Astrocyte (in vitro differentiated cells and primary cell): ENCODE data around the gene RNGTT. TPM values are rescaled to one million over a fixed set of nuclear protein-coding genes. Genes with fewer than 3 reads are reported as not detected.

Experiments
- DNase-seq: peaks from one replicate; pipeline ENCODE4 v3.0.0-alpha.2; 2010; ENCODE audit warnings: low read depth
- FAIRE-seq: peaks from 2 replicates; lab custom pipeline; 2011; peaks lifted over from hg19 to GRCh38; lab: Jason Lieb, UNC
- H2AFZ ChIP-seq: 2 replicates; pipeline ENCODE4 v1.6.0; 2012; ENCODE audit warnings: low read depth, low read length, inconsistent platforms
- H3K27ac ChIP-seq: 2 replicates; pipeline ENCODE4 v1.5.1; 2011; ENCODE audit warnings: low read depth, low read length, inconsistent platforms
- H3K27me3 ChIP-seq: 2 replicates; pipeline ENCODE4 v1.6.0; 2011; ENCODE audit warnings: low read length, inconsistent platforms; ENCODE audit not compliant: insufficient read depth
- H3K36me3 ChIP-seq: 2 replicates; pipeline ENCODE4 v1.5.1; 2011; ENCODE audit warnings: low read length, inconsistent platforms; ENCODE audit not compliant: insufficient read depth
- H3K4me1 ChIP-seq: 2 replicates; pipeline ENCODE4 v1.5.1; 2011; ENCODE audit warnings: low read length, inconsistent platforms; ENCODE audit not compliant: insufficient read depth
- H3K4me2 ChIP-seq: 2 replicates; pipeline ENCODE4 v1.6.0; 2012; ENCODE audit warnings: low read length, inconsistent platforms
- H3K4me3 ChIP-seq: 2 replicates; pipeline ENCODE4 v1.5.1; 2011; ENCODE audit warnings: low read depth, mild to moderate bottlenecking, low read length, inconsistent platforms; ENCODE audit not compliant: insufficient read depth
- H3K79me2 ChIP-seq: 2 replicates; pipeline ENCODE4 v1.6.0; 2012; ENCODE audit warnings: mild to moderate bottlenecking, low read length, inconsistent platforms; ENCODE audit not compliant: insufficient read depth
- H3K9ac ChIP-seq: 2 replicates; pipeline ENCODE4 v1.6.0; 2012; ENCODE audit warnings: mild to moderate bottlenecking, low read length, inconsistent platforms
- H3K9me3 ChIP-seq: 2 replicates; pipeline ENCODE4 v1.5.1; 2012; ENCODE audit warnings: low read depth, mild to moderate bottlenecking, low read length, inconsistent platforms; ENCODE audit not compliant: insufficient read depth
- H4K20me1 ChIP-seq: 2 replicates; pipeline ENCODE4 v1.6.0; 2012; ENCODE audit warnings: low read length, inconsistent platforms; ENCODE audit not compliant: insufficient read depth
- H3K27ac Mint-ChIP-seq: one replicate; pipeline ENCODE4 v1.8.0; 2021; ENCODE audit warnings: mild to moderate bottlenecking, mixed read lengths; ENCODE audit not compliant: unreplicated experiment
- H3K27me3 Mint-ChIP-seq: one replicate; pipeline ENCODE4 v1.8.0; 2021; ENCODE audit warnings: low read depth, mixed read lengths; ENCODE audit not compliant: unreplicated experiment
- H3K36me3 Mint-ChIP-seq: one replicate; pipeline ENCODE4 v1.8.0; 2021; ENCODE audit warnings: low read depth, mixed read lengths; ENCODE audit not compliant: unreplicated experiment
- H3K4me1 Mint-ChIP-seq: one replicate; pipeline ENCODE4 v1.8.0; 2021; ENCODE audit warnings: low read depth, mixed read lengths; ENCODE audit not compliant: unreplicated experiment
- H3K4me3 Mint-ChIP-seq: one replicate; pipeline ENCODE4 v1.8.0; 2021; ENCODE audit warnings: mild to moderate bottlenecking, moderate library complexity, mixed read lengths; ENCODE audit not compliant: unreplicated experiment
- H3K9me3 Mint-ChIP-seq: one replicate; pipeline ENCODE4 v1.8.0; 2021; ENCODE audit warnings: mild to moderate bottlenecking, mixed read lengths; ENCODE audit not compliant: unreplicated experiment
- EZH2 ChIP-seq: IDR thresholded peaks from 2 replicates; pipeline ENCODE4 v1.6.1; 2012; ENCODE audit warnings: mild to moderate bottlenecking, low read length, inconsistent platforms; ENCODE audit not compliant: insufficient read depth
- total RNA-seq: library from RNA; stranded (reverse); gene quantifications from 2 replicates; pipeline ENCODE4 v1.2.1, GENCODE V29; 2021
- TF ChIP-seq, protein P1 (sequence below): IDR thresholded peaks from 2 replicates; pipeline ENCODE4 v1.5.1; 2011; ENCODE audit warnings: low read depth, mild to moderate bottlenecking, inconsistent platforms, low read length, moderate library complexity; ENCODE audit not compliant: insufficient read depth

The RNGTT gene
- total RNA-seq, 1 donor from 2014 or later, result 16.0 TPM

GRCh38 chr6:88572449-88573139 lies 390.8 kb downstream of the RNGTT start:
- peaks cover 3% of the 10 kb centered on the region for H3K9me3 ChIP-seq
- H4K20me1 ChIP-seq, result no peaks in the 10 kb centered on the region
- no peaks in the 10 kb centered on the region for H3K27me3 ChIP-seq
- H2AFZ ChIP-seq, result no peak overlapping the region
- no peaks in the 10 kb centered on the region for H3K36me3 ChIP-seq
- H3K4me1 ChIP-seq, result no peaks in the 10 kb centered on the region
- H3K9ac ChIP-seq, result no peak overlapping the region
- H3K4me3 Mint-ChIP-seq, result no peak overlapping the region
- FAIRE-seq, result no peak
- H3K36me3 Mint-ChIP-seq, result peaks cover 2% of the 10 kb centered on the region
- H3K79me2 ChIP-seq, result no peaks in the 10 kb centered on the region
- DNase-seq, result no peak
- no peaks in the 10 kb centered on the region for H3K4me1 Mint-ChIP-seq
- H3K4me3 ChIP-seq, result no peak overlapping the region
- H3K27me3 Mint-ChIP-seq, result peaks cover 5% of the 10 kb centered on the region
- peaks cover 6% of the 10 kb centered on the region for H3K9me3 Mint-ChIP-seq
- H3K27ac Mint-ChIP-seq, result no peak overlapping the region
- TF ChIP-seq, protein P1, sequence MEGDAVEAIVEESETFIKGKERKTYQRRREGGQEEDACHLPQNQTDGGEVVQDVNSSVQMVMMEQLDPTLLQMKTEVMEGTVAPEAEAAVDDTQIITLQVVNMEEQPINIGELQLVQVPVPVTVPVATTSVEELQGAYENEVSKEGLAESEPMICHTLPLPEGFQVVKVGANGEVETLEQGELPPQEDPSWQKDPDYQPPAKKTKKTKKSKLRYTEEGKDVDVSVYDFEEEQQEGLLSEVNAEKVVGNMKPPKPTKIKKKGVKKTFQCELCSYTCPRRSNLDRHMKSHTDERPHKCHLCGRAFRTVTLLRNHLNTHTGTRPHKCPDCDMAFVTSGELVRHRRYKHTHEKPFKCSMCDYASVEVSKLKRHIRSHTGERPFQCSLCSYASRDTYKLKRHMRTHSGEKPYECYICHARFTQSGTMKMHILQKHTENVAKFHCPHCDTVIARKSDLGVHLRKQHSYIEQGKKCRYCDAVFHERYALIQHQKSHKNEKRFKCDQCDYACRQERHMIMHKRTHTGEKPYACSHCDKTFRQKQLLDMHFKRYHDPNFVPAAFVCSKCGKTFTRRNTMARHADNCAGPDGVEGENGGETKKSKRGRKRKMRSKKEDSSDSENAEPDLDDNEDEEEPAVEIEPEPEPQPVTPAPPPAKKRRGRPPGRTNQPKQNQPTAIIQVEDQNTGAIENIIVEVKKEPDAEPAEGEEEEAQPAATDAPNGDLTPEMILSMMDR, result no peak
- no peak for TF ChIP-seq EZH2
- H3K4me2 ChIP-seq, result no peak overlapping the region
- no peak overlapping the region for H3K27ac ChIP-seq

- TF ChIP-seq, protein P1, result no peak
- no peak for TF ChIP-seq EZH2
- H3K27me3 ChIP-seq, result no peaks in the 10 kb centered on the region
- H3K4me3 Mint-ChIP-seq, result no peak overlapping the region
- H3K4me2 ChIP-seq, result no peak overlapping the region
- H3K27ac Mint-ChIP-seq, result no peak overlapping the region
- H3K36me3 Mint-ChIP-seq, result peaks cover 2% of the 10 kb centered on the region
- FAIRE-seq (no peak), DNase-seq (no peak)
- H2AFZ ChIP-seq, result no peak overlapping the region
- peaks cover 9% of the 10 kb centered on the region for H3K27me3 Mint-ChIP-seq
- no peaks in the 10 kb centered on the region for H3K4me1 ChIP-seq
- no peaks in the 10 kb centered on the region for H3K79me2 ChIP-seq
- no peak overlapping the region for H3K27ac ChIP-seq
- H3K36me3 ChIP-seq, result no peaks in the 10 kb centered on the region
- peaks cover 6% of the 10 kb centered on the region for H3K9me3 Mint-ChIP-seq
- H3K9me3 ChIP-seq, result peaks cover 3% of the 10 kb centered on the region
- H4K20me1 ChIP-seq, result no peaks in the 10 kb centered on the region
- H3K4me3 ChIP-seq, result no peak overlapping the region
- no peaks in the 10 kb centered on the region for H3K4me1 Mint-ChIP-seq
- no peak overlapping the region for H3K9ac ChIP-seq
These were observed 393.5 kb downstream of the RNGTT start for GRCh38 chr6:88569959-88570358.

DNA sequence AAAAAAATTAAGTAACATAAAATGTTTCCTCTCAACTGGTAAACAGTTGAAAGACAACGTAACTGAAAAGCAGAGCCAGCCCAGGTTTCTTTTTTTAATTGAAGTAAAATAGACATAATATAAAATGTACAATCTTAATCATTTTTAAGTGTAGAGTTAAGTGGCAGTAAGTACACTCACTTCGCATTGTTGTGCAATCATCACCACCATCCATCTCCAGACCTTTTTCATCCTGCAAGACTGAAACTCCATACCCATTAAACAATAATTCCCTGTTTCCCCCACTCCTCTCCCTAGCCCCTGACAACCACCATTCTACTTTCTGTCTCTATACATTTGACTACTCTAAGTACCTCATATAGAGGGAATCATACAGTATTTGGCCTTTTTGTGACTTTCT lies 395.7 kb downstream of the RNGTT start:
- Histone ChIP-seq H3K27me3 (no peaks in the 10 kb centered on the region), H3K4me3 (no peak overlapping the region), H3K4me1 (no peaks in the 10 kb centered on the region), H3K9me3 (peaks cover 3% of the 10 kb centered on the region), H3K9ac (no peak overlapping the region), H3K27ac (no peak overlapping the region), H3K79me2 (no peaks in the 10 kb centered on the region), H2AFZ (no peak overlapping the region), H3K36me3 (no peaks in the 10 kb centered on the region), H4K20me1 (no peaks in the 10 kb centered on the region), H3K4me2 (no peak overlapping the region)
- Mint-ChIP-seq H3K4me1 (no peaks in the 10 kb centered on the region), H3K4me3 (no peak overlapping the region), H3K9me3 (peaks cover 5% of the 10 kb centered on the region), H3K27ac (no peak overlapping the region), H3K27me3 (peaks cover 3% of the 10 kb centered on the region), H3K36me3 (no peaks in the 10 kb centered on the region)
- DNase-seq (no peak), FAIRE-seq (no peak)
- no peak for TF ChIP-seq EZH2
- TF ChIP-seq, protein P1, result no peak
